Measurements from ENCODE around the gene MIEF2.
A peak's percentile ranks its signal among the peaks of the same experiment; 100 is the strongest.
"Not testable (repeated sequence)": the region's sequence is repeated elsewhere in the genome, so short reads cannot be mapped to it uniquely, and the experiment has no call there.

MIEF2 gene

GRCh38 chr17:18291718-18292540 lies 31.5 kb downstream of the MIEF2 start:
- DNase-seq (ENCODE audit: low read depth in 3 of 3) = no peak

GRCh38 chr17:18298061-18298460 lies 37.6 kb downstream of the MIEF2 start:
- DNase-seq (ENCODE audit: low read depth in 3 of 3) = not testable (repeated sequence)

GRCh38 chr17:18300725-18301480 lies 40.4 kb downstream of the MIEF2 start:
- no peak for DNase-seq (ENCODE audit: low read depth in 3 of 3)

- not testable (repeated sequence) for DNase-seq (ENCODE audit: low read depth in 3 of 3)
Observed at GRCh38 chr17:18303206-18303605, 42.7 kb downstream of the MIEF2 start.

- DNase-seq (ENCODE audit: low read depth in 3 of 3) = no peak
Observed at GRCh38 chr17:18309202-18309601, 48.7 kb downstream of the MIEF2 start.

GRCh38 chr17:18314059-18314730 lies 53.7 kb downstream of the MIEF2 start:
- no peak for DNase-seq (ENCODE audit: low read depth in 3 of 3)

- DNase-seq (ENCODE audit: low read depth in 3 of 3) = peak; percentile 96 to 97 (median 96)
Observed at GRCh38 chr17:18314731-18315561, 54.5 kb downstream of the MIEF2 start, which contains the start of the genes SMCR8 and TOP3A. TSS of gene SMCR8 (plus strand) at chr17:18315293. CDS start at chr17:18315790, 497 bp downstream. TSS of gene TOP3A (minus strand) at chr17:18314994. CDS start at chr17:18314778, 216 bp downstream.

GRCh38 chr17:18315562-18315922 lies 55.1 kb downstream of the MIEF2 start:
- DNase-seq (ENCODE audit: low read depth in 3 of 3) = peak in 2 of 3 experiments; percentile 7 to 18

- no peak for DNase-seq (ENCODE audit: low read depth in 3 of 3)
Observed at GRCh38 chr17:18315961-18316360, 55.5 kb downstream of the MIEF2 start.

Measured in stimulated activated CD4-positive, alpha-beta T cell treated with anti-CD3 and anti-CD28 coated beads, TNF-alpha, amount 100 ng/mL, for 4 hours (primary cell).